ENCODE results near the gene PAMR1.

DNA sequence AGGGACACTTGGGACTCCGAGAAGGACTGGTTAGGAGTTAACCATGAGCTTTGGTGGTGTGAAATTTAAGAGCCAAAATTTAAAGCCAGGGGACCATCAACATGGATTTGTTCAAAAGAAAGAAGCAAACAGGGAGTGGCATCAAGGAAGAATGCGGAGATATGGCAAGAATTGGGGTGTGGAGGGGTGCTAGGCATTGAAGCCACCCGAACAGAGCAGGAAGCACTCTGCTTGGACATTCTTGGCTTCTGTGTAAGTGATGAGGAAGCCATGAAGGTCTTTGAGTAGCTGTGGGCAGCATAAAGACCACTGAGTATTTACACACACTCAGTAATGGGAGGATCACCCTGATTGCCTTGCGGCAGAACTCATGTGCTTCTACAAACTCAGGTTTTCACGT lies 27.2 kb upstream of the PAMR1 start:
- no peak for TF ChIP-seq POLR2A (IDR thresholded peaks at IDR 0.05; ENCODE audit: low read length)
- no peak for TF ChIP-seq GATA1 (IDR thresholded peaks at IDR 0.05; ENCODE audit: low read depth, low read length)

All from erythroblast (primary cell).